ENCODE measurements around the gene SLC37A3. TPM values are rescaled to one million over a fixed set of nuclear protein-coding genes. Genes with fewer than 3 reads are reported as not detected.

SLC37A3 gene
- total RNA-seq, 1 experiment from 2014 or later: 52.7 TPM

GRCh38 chr7:140360697-140361229, 37.6 kb downstream of the SLC37A3 start:
- DNase-seq: no peak
- no peaks in the 10 kb centered on the region for H4K20me1 ChIP-seq (ENCODE audit: control insufficient read depth, insufficient read depth, insufficient read length)
- H3K27ac ChIP-seq (ENCODE audit: insufficient read length, low read depth, low read length): no peak overlapping the region
- H2BK20ac ChIP-seq (ENCODE audit: low read depth, low read length, poor library complexity, severe bottlenecking): no peak overlapping the region
- H3K4me1 ChIP-seq (ENCODE audit: insufficient read depth, low read length): no peaks in the 10 kb centered on the region
- no peaks in the 10 kb centered on the region for H3K27me3 Mint-ChIP-seq (ENCODE audit: low read depth)
- peaks cover 4 to 8% of the 10 kb centered on the region in 2 experiments for H3K9me3 Mint-ChIP-seq
- no peak overlapping the region for H2AK5ac ChIP-seq (ENCODE audit: insufficient read length, low read length)
- H4K91ac ChIP-seq (ENCODE audit: insufficient read length, low read depth, low read length): no peak overlapping the region
- no peaks in the 10 kb centered on the region for H3K4me1 Mint-ChIP-seq
- H3K27ac Mint-ChIP-seq: no peak overlapping the region
- no peak overlapping the region for H3K4ac ChIP-seq (ENCODE audit: low read depth, low read length)
- H3K23me2 ChIP-seq (ENCODE audit: insufficient read length, low read depth, low read length, poor library complexity, severe bottlenecking): no peaks in the 10 kb centered on the region
- H3K56ac ChIP-seq (ENCODE audit: insufficient read length, low read depth, low read length): no peak overlapping the region
- H3K4me2 ChIP-seq (ENCODE audit: insufficient read depth, insufficient read length, low read length): no peak overlapping the region
- no peak overlapping the region for H2BK12ac ChIP-seq (ENCODE audit: insufficient read length, low read depth, low read length)
- H3T11ph ChIP-seq (ENCODE audit: low read length): no peak overlapping the region
- H3K79me2 ChIP-seq (ENCODE audit: insufficient read depth, low read length): no peaks in the 10 kb centered on the region
- H4K5ac ChIP-seq (ENCODE audit: insufficient read length, low read depth, low read length): no peak overlapping the region
- H3K36me3 Mint-ChIP-seq (ENCODE audit: insufficient read depth in 1 of 3, low read depth in 3 of 3): peaks cover 33 to 63% (median 57%) of the 10 kb centered on the region in 3 experiments
- H2BK5ac ChIP-seq (ENCODE audit: insufficient read length, low read length): no peak overlapping the region
- TF ChIP-seq CTCF (conservative IDR thresholded peaks at IDR 0.05): no peak
- no peak overlapping the region for H3K14ac ChIP-seq (ENCODE audit: insufficient read depth, low read length)
- H3K4me3 Mint-ChIP-seq: no peak overlapping the region
- no peak overlapping the region for H2BK15ac ChIP-seq (ENCODE audit: low read depth, low read length)
- no peak overlapping the region for H3K9ac ChIP-seq (ENCODE audit: extremely low read depth, insufficient read length, low read length)
- no CpG with 5 or more reads among the region's 6 CpGs for WGBS (ENCODE audit: extremely low coverage, insufficient read length, low lambda C conversion rate)
- H3K18ac ChIP-seq (ENCODE audit: insufficient read length, low read depth, low read length): no peak overlapping the region
- H4K8ac ChIP-seq (replicated peaks; ENCODE audit: insufficient read length, low read depth, low read length): no peak overlapping the region
- H2BK120ac ChIP-seq (ENCODE audit: low read depth, low read length, poor library complexity, severe bottlenecking): no peak overlapping the region
- H3K79me1 ChIP-seq (ENCODE audit: insufficient read depth, low read depth, low read length, poor library complexity, severe bottlenecking): no peaks in the 10 kb centered on the region
- H3K27me3 ChIP-seq (ENCODE audit: insufficient read depth, low read length): no peaks in the 10 kb centered on the region
- no peak overlapping the region for H2AFZ ChIP-seq (ENCODE audit: low read length)
- H3K23ac ChIP-seq (ENCODE audit: insufficient read length, low read depth, low read length): no peak overlapping the region
- no peaks in the 10 kb centered on the region for H3K9me3 ChIP-seq (ENCODE audit: control insufficient read depth, low read depth, low read length)

Measured in H9 (cell line).